C4-2B (cell line): ENCODE results near the gene SLC6A17.

Experiments
- ZFX ChIP-seq: fragments of 450-650 bp; IDR thresholded peaks from 2 replicates; pipeline ENCODE4 v1.6.1; 2017
- TF ChIP-seq, protein P1 (sequence below): fragments of 450-650 bp; conservative IDR thresholded peaks from 2 replicates; pipeline ENCODE4 v1.5.1; 2017; ENCODE audit warnings: mild to moderate bottlenecking

DNA sequence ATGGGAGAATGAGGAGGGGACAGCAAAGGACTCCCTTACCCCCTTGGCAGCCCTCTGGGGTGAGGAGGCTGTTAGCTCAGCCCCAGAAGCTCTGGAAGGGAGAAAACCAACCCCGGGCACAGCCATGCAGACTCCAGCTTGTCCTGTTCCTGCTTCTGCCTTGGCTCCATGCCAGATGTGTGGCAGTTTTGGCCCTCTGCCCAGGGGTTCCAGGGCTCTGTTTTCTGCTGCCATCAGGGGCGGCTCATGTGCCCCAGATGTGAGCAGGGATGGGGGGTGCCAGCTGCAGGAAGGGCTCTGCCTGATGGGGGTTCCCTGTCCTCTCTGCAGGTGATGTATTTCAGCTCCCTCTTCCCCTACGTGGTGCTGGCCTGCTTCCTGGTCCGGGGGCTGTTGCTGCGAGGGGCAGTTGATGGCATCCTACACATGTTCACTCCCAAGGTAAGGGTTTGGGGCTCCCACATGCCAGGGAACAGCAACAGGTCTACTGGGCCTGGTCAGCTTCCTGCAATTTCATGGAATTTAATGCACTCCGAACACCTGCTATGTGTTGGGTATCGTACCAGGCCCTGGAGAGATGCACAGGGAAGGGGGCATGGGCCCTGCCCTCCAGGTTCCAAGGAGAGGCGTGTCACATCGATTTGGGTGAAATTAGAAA, 26.1 kb downstream of the SLC6A17 start:
- TF ChIP-seq, protein P1, sequence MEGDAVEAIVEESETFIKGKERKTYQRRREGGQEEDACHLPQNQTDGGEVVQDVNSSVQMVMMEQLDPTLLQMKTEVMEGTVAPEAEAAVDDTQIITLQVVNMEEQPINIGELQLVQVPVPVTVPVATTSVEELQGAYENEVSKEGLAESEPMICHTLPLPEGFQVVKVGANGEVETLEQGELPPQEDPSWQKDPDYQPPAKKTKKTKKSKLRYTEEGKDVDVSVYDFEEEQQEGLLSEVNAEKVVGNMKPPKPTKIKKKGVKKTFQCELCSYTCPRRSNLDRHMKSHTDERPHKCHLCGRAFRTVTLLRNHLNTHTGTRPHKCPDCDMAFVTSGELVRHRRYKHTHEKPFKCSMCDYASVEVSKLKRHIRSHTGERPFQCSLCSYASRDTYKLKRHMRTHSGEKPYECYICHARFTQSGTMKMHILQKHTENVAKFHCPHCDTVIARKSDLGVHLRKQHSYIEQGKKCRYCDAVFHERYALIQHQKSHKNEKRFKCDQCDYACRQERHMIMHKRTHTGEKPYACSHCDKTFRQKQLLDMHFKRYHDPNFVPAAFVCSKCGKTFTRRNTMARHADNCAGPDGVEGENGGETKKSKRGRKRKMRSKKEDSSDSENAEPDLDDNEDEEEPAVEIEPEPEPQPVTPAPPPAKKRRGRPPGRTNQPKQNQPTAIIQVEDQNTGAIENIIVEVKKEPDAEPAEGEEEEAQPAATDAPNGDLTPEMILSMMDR, result no peak
- no peak for TF ChIP-seq ZFX
